Measurements from ENCODE around the gene BMPER.

Gene BMPER

GRCh38 chr7:34198231-34198641 lies 292.9 kb downstream of the BMPER start:
- Histone ChIP-seq H4K20me1 (no peaks in the 10 kb centered on the region), H3K4me3 (no peak overlapping the region), H3K9ac (no peak overlapping the region), H3K4me2 (no peak overlapping the region), H3K36me3 (no peaks in the 10 kb centered on the region), H3K27ac (no peak overlapping the region), H3K27me3 (no peaks in the 10 kb centered on the region), H3K9me3 (no peaks in the 10 kb centered on the region), H3K4me1 (no peaks in the 10 kb centered on the region)
- TF ChIP-seq Cebpa-rat (IDR thresholded peaks at IDR 0.05): no peak
